Measurements from ENCODE around the gene PTPN14. TPM values are rescaled to one million over a fixed set of nuclear protein-coding genes. Genes with fewer than 3 reads are reported as not detected.

PTPN14 gene
- total and polyA plus RNA-seq, 2 donors from 2014 or later, result 5.1 to 87.2 TPM

GRCh38 chr1:214475331-214475730 lies 76.1 kb downstream of the PTPN14 start:
- H3K36me3 ChIP-seq (ENCODE audit: control insufficient read depth in 2 of 3, insufficient read depth in 3 of 3, low read length in 3 of 3), result no peaks in the 10 kb centered on the region
- H3K27me3 ChIP-seq (ENCODE audit: control insufficient read depth, insufficient read depth, low read length), result no peaks in the 10 kb centered on the region
- intact Hi-C loops (cut with DNase I), result no loop called here
- no peak for TF ChIP-seq CTCF (IDR thresholded peaks at IDR 0.05; ENCODE audit: borderline replicate concordance, extremely low read depth, insufficient read depth)
- no peak overlapping the region for H3K9ac ChIP-seq (ENCODE audit: low read length in 3 of 3)
- peaks cover 4 to 40% (median 13%) of the 10 kb centered on the region in 3 donors for H3K4me1 ChIP-seq (ENCODE audit: control insufficient read depth in 2 of 3, insufficient read depth in 2 of 3, low read depth in 1 of 3, low read length in 3 of 3)
- H3K27ac ChIP-seq (ENCODE audit: low read depth in 2 of 2, low read length in 2 of 2), result no peak overlapping the region
- DNase-seq (no peak), FAIRE-seq (no peak)
- H3K4me3 ChIP-seq (ENCODE audit: low read length in 3 of 3), result no peak overlapping the region
- H3K9me3 ChIP-seq (ENCODE audit: control insufficient read depth in 2 of 3, insufficient read depth in 1 of 3, low read length in 3 of 3), result no peaks in the 10 kb centered on the region

- Histone ChIP-seq H3K36me3 (ENCODE audit: control insufficient read depth in 2 of 3, insufficient read depth in 3 of 3, low read length in 3 of 3) (no peaks in the 10 kb centered on the region), H3K4me3 (ENCODE audit: low read length in 3 of 3) (no peak overlapping the region), H3K4me1 (ENCODE audit: control insufficient read depth in 2 of 3, insufficient read depth in 2 of 3, low read depth in 1 of 3, low read length in 3 of 3) (peaks cover 4 to 40% (median 13%) of the 10 kb centered on the region in 3 donors), H3K9me3 (ENCODE audit: control insufficient read depth in 2 of 3, insufficient read depth in 1 of 3, low read length in 3 of 3) (no peaks in the 10 kb centered on the region), H3K27me3 (ENCODE audit: control insufficient read depth, insufficient read depth, low read length) (no peaks in the 10 kb centered on the region), H3K9ac (ENCODE audit: low read length in 3 of 3) (no peak overlapping the region), H3K27ac (ENCODE audit: low read depth in 2 of 2, low read length in 2 of 2) (no peak overlapping the region)
- DNase-seq, result no peak
- FAIRE-seq, result no peak
- no peak for TF ChIP-seq CTCF (IDR thresholded peaks at IDR 0.05; ENCODE audit: borderline replicate concordance, extremely low read depth, insufficient read depth)
- intact Hi-C loops (cut with DNase I), result no loop called here
Observed at GRCh38 chr1:214474467-214474866, 76.9 kb downstream of the PTPN14 start.

DNA sequence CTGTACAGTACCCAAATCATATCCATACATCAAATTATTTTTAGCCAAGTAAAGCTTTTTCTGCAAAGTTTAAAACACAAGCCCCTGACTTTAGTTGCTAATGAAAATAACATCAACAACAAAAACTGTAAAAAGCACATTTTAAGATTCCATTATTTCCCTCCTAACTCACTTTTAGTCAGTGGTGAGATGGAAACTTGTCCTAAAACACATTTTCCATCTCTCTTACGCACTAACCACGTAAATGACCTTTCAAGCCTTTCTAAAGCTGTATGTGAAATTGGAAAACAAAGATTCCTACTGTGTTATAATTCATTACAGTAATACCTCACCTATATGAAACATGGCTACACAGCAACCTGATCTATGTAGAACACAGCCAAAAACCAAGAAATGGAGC lies 77.5 kb downstream of the PTPN14 start:
- DNase-seq, result no peak
- Histone ChIP-seq H3K4me3 (ENCODE audit: low read length in 3 of 3) (no peak overlapping the region), H3K36me3 (ENCODE audit: control insufficient read depth in 2 of 3, insufficient read depth in 3 of 3, low read length in 3 of 3) (no peaks in the 10 kb centered on the region), H3K27ac (ENCODE audit: low read depth in 2 of 2, low read length in 2 of 2) (no peak overlapping the region), H3K27me3 (ENCODE audit: control insufficient read depth, insufficient read depth, low read length) (no peaks in the 10 kb centered on the region), H3K9ac (ENCODE audit: low read length in 3 of 3) (no peak overlapping the region), H3K4me1 (ENCODE audit: control insufficient read depth in 2 of 3, insufficient read depth in 2 of 3, low read depth in 1 of 3, low read length in 3 of 3) (peaks cover 4 to 40% (median 13%) of the 10 kb centered on the region in 3 donors), H3K9me3 (ENCODE audit: control insufficient read depth in 2 of 3, insufficient read depth in 1 of 3, low read length in 3 of 3) (no peaks in the 10 kb centered on the region)
- intact Hi-C loops (cut with DNase I), result no loop called here
- no peak for FAIRE-seq
- TF ChIP-seq CTCF (IDR thresholded peaks at IDR 0.05; ENCODE audit: borderline replicate concordance, extremely low read depth, insufficient read depth), result no peak

GRCh38 chr1:214473387-214473786 lies 78.0 kb downstream of the PTPN14 start:
- intact Hi-C loops (cut with DNase I), result no loop called here
- no peak overlapping the region for H3K27ac ChIP-seq (ENCODE audit: low read depth in 2 of 2, low read length in 2 of 2)
- no peaks in the 10 kb centered on the region for H3K27me3 ChIP-seq (ENCODE audit: control insufficient read depth, insufficient read depth, low read length)
- TF ChIP-seq CTCF (IDR thresholded peaks at IDR 0.05; ENCODE audit: borderline replicate concordance, extremely low read depth, insufficient read depth), result no peak
- H3K9ac ChIP-seq (ENCODE audit: low read length in 3 of 3), result no peak overlapping the region
- FAIRE-seq, result no peak
- H3K9me3 ChIP-seq (ENCODE audit: control insufficient read depth in 2 of 3, insufficient read depth in 1 of 3, low read length in 3 of 3), result no peaks in the 10 kb centered on the region
- H3K4me1 ChIP-seq (ENCODE audit: control insufficient read depth in 2 of 3, insufficient read depth in 2 of 3, low read depth in 1 of 3, low read length in 3 of 3), result peaks cover 4 to 40% (median 13%) of the 10 kb centered on the region in 3 donors
- no peaks in the 10 kb centered on the region for H3K36me3 ChIP-seq (ENCODE audit: control insufficient read depth in 2 of 3, insufficient read depth in 3 of 3, low read length in 3 of 3)
- no peak overlapping the region for H3K4me3 ChIP-seq (ENCODE audit: low read length in 3 of 3)
- DNase-seq, result no peak

Measured in kidney (tissue), 14 donors.